D721Med (cell line): ENCODE data around the gene NFASC.

Experiments used
- DNase-seq: peaks from one replicate; pipeline ENCODE4 v3.0.0; 2011; ENCODE audit warnings: low spot score; ENCODE audit not compliant: insufficient read length
- FAIRE-seq: peaks from 2 replicates; lab custom pipeline; 2011; peaks lifted over from hg19 to GRCh38; lab: Jason Lieb, UNC
- TF ChIP-seq, protein P1 (sequence below): IDR thresholded peaks from 2 replicates; pipeline ENCODE4 v1.5.1; 2012; ENCODE audit warnings: mild to moderate bottlenecking, control low read depth; ENCODE audit not compliant: insufficient read depth; ENCODE audit errors: missing control alignments

NFASC gene

GRCh38 chr1:205062319-205062718, 191.7 kb downstream of the NFASC start:
- TF ChIP-seq, protein P1, sequence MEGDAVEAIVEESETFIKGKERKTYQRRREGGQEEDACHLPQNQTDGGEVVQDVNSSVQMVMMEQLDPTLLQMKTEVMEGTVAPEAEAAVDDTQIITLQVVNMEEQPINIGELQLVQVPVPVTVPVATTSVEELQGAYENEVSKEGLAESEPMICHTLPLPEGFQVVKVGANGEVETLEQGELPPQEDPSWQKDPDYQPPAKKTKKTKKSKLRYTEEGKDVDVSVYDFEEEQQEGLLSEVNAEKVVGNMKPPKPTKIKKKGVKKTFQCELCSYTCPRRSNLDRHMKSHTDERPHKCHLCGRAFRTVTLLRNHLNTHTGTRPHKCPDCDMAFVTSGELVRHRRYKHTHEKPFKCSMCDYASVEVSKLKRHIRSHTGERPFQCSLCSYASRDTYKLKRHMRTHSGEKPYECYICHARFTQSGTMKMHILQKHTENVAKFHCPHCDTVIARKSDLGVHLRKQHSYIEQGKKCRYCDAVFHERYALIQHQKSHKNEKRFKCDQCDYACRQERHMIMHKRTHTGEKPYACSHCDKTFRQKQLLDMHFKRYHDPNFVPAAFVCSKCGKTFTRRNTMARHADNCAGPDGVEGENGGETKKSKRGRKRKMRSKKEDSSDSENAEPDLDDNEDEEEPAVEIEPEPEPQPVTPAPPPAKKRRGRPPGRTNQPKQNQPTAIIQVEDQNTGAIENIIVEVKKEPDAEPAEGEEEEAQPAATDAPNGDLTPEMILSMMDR, result no peak
- DNase-seq, result peak; percentile 24
- no peak for FAIRE-seq

DNA sequence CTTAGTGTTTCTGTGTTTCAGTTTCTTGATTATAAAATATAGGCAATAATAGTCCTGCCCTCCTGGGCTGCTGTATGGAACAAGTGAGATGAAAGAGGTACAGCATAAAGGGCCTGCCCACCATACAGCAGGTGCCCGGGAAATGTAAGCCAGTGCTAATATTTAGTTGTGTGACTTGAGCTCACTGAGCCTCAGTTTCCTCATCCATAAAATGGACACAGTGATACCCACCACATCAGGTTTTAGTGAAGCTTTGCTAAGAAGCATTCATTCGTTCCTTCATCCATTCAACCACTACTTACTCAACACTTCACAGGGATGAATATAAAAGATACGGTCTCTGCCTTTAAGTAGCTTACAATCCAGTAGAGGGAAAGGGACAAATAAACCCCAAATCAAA, 192.2 kb downstream of the NFASC start:
- DNase-seq (no peak), FAIRE-seq (no peak)
- TF ChIP-seq, protein P1, result no peak

- TF ChIP-seq, protein P1, result no peak
- no peak for DNase-seq
- no peak for FAIRE-seq
These were observed 193.6 kb downstream of the NFASC start for GRCh38 chr1:205064301-205064700.

DNA sequence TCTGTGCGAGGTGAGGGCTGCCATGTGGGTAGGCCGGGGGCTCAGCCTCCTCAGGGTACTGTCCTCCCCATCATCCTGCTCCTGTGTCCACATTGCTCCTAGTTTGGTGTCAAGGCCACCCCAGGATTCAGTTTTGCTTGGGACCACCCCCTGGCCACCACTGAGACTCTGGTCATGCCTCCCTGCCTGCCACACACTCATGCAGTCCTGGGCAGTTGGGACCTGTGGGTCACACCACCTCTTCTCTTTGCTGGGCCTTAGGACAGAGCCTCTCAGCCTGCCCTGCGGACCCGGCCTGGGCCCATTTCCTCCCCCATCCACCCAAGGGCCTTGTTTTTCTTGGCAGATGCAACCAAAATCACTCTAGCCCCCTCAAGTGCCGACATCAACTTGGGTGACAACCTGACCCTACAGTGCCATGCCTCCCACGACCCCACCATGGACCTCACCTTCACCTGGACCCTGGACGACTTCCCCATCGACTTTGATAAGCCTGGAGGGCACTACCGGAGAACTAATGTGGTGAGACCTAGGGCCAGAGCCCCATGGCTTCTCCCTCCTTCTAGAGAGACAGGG, 194.2 kb downstream of the NFASC start:
- no peak for FAIRE-seq
- TF ChIP-seq, protein P1, result no peak
- no peak for DNase-seq

- no peak for FAIRE-seq
These were observed 195.0 kb downstream of the NFASC start for GRCh38 chr1:205065666-205066065.

DNA sequence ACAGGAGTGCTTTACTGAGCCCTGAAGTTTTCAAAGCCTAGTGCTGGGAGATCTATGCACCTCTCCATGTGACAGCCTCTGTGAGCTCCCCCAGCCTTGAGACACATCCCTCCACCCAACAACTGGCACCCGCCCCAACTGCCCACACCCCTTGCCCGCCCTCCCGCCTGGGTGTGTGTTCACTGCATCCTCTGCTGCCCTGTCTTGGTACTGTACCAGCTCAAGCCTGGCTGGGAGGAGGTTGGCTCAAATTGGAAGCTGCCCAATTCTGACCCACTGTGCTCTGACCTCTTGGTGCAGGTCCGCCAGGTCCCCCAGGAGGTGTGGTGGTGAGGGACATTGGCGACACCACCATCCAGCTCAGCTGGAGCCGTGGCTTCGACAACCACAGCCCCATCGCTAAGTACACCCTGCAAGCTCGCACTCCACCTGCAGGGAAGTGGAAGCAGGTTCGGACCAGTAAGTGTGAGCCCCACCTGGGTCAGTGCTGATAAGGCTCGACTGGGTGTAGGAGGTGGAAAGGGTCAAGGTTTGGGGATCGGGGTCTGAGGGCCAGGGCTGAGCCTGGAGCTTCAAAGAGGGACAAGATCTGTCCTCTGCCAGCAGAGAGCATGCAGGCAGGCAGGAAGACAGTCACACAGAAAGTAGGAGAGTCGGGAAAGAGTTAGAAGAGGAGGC, 195.6 kb downstream of the NFASC start:
- no peak for FAIRE-seq
- no peak for DNase-seq
- TF ChIP-seq, protein P1, result no peak

More at GRCh38 chr1:205065666-205066065, 195.0 kb downstream of the NFASC start:
- TF ChIP-seq, protein P1, result no peak
- DNase-seq, result no peak

DNA sequence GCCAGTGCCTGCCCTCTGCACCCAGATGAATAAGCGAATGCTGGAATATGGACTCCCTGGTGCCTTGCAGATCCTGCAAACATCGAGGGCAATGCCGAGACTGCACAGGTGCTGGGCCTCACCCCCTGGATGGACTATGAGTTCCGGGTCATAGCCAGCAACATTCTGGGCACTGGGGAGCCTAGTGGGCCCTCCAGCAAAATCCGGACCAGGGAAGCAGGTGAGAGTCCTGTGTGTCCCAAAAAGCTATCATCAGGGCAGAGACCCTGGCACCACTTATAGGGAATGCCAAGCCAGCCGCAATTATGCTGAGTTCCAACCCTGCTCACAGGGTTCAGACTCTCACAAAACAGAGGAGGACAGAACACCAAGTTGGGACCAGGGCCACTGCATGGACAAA, 196.4 kb downstream of the NFASC start:
- DNase-seq (no peak), FAIRE-seq (no peak)
- TF ChIP-seq, protein P1, result no peak
